Measurements from ENCODE around the gene IGF2.
"Not testable (repeated sequence)": the region's sequence is repeated elsewhere in the genome, so short reads cannot be mapped to it uniquely, and the experiment has no call there.

Gene IGF2

GRCh38 chr11:2126520-2127085 lies 12.6 kb downstream of the IGF2 start:
- in situ Hi-C loops (cut with HindIII; ENCODE audit: low sequenced_read_pairs): no loop called here

DNA sequence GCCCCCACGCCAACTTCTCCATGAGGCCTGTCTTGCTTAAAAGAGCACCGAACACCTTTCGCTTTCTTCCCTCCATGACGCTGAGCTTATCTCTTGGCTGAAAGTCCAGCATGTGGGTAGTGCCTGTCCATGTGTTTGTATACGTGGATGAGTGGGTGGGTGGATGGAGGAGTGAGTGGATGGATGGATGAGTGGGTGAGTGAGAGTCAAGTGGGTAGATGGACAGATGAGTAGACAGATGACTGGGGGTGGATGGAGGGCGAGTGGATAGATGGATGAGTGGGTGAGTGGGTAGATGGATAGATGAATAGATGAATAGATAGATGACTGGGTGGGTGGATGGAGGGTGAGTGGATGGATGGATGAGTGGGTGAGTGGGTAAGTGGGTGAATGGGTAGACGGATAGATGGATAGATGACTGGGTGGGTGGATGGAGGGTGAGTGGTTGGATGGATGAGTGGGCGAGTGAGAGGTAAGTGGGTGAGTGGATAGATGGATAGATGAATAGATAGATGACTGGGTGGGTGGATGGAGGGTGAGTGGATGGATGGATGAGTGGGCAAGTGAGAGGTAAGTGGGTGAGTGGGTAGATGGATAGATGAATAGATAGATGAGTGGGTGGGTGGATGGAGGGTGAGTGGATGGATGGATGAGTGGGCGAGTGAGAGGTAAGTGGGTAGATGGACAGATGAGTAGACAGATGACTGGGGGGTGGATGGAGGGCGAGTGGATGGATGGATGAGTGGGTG lies 14.3 kb downstream of the IGF2 start:
- in situ Hi-C loops (cut with HindIII; ENCODE audit: low sequenced_read_pairs): not testable (repeated sequence)

GRCh38 chr11:2123628-2123960 lies 15.6 kb downstream of the IGF2 start:
- in situ Hi-C loops (cut with HindIII; ENCODE audit: low sequenced_read_pairs): no loop called here

- in situ Hi-C loops (cut with HindIII; ENCODE audit: low sequenced_read_pairs): no loop called here
These were observed 16.1 kb downstream of the IGF2 start for GRCh38 chr11:2122907-2123627.

GRCh38 chr11:2122222-2122906 lies 16.8 kb downstream of the IGF2 start:
- in situ Hi-C loops (cut with HindIII; ENCODE audit: low sequenced_read_pairs): no loop called here

DNA sequence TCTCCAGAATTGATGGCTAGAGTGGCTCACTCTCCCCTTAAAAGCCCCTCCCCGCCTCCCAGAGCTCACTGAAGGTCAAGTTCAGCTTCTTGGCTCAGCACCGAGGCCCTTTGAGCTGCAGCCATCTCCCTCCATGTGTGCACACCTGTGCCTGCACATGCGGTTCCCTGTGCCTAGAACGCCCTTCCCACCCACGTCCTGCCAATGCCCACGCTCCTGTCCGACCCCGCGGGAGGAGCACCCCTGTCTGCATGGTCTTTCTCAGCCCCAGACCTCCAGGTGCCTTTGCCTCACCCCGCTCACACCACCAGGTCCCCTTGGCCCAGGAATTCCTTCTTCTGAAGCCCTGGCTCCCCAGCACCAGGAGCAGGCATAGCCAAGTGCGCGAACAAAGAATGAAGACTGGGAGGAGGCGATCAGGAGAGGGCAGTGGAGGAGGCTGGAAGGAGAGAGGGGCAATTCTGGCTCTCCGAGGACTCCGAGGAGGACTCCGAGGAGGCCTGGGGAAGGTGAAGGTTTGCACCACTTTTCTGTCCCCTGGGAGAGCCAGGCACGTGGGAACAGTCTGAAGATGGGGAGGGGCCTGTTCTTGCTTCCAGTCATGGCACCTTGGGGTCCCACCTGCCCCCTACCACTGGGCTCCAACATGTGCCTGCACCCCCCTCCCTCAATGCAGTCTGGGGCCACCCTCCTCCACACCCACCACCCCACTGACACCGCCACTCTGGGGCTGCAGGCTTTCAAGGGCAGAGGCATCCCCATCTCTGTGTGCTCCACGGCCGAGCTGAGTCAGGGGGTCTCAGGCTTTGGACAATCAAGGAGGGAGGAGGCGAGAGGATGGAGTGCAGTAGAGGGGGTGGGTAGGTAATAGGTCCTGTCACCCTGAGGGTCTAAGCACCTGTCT lies 17.7 kb downstream of the IGF2 start:
- in situ Hi-C loops (cut with HindIII; ENCODE audit: low sequenced_read_pairs): no loop called here

DNA sequence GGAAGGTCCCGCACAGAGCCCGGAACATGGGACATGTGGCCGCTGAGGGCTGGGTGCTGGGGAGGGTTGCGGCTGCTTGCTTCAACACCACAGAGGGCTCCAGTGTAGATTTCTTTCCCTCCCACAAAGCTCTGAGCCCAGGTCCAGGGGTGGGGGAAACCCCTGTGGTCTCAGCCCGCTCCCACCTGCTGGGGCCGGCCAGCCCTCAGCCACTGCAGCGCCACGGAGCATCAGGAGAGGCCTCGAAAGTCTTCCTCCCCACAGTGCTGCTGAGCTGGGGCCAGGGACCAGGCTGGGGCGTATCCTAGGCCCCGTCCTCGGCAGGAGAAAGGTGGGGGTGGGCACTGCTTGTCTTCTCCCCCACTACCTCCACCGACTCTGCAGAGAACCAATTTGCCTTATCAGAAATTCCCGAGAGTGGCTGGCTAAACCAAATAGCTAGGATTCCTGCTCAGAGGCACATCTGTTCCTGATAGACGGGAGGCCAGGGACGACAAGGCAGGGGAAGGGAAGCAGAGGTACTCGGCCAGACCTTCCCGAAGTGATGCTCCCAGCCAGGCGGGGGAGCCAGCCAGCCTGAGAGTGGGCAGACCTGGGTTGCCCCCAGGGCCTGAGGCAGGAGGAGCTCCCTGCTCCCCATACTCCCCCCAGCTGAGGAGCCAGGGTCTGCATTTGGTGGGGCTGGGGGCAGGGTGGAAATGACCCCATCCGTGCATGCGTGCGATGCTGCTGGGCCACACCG lies 18.7 kb downstream of the IGF2 start:
- in situ Hi-C loops (cut with HindIII; ENCODE audit: low sequenced_read_pairs): no loop called here

GRCh38 chr11:2118677-2119076 lies 20.5 kb downstream of the IGF2 start:
- in situ Hi-C loops (cut with HindIII; ENCODE audit: low sequenced_read_pairs): no loop called here

DNA sequence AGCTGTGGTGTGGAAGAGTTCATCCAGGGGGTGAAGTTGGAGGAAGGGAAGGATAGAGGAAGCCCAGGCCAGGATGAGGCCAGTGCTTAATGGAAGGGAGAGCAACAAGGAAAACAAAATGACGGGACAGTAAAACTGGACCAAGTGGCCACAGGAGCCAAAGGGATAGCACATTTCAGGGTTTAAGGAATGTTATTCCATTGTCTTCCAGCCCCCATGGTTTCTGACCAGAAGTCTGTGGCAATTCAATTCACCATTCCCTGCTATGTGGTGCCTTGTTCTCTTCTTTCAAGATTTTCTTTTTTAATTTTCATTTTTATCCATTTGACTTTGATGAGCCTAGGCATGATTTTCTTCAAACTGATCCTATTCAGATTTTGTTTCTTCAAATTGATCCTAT lies 22.5 kb downstream of the IGF2 start:
- in situ Hi-C loops (cut with HindIII; ENCODE audit: low sequenced_read_pairs): no loop called here

DNA sequence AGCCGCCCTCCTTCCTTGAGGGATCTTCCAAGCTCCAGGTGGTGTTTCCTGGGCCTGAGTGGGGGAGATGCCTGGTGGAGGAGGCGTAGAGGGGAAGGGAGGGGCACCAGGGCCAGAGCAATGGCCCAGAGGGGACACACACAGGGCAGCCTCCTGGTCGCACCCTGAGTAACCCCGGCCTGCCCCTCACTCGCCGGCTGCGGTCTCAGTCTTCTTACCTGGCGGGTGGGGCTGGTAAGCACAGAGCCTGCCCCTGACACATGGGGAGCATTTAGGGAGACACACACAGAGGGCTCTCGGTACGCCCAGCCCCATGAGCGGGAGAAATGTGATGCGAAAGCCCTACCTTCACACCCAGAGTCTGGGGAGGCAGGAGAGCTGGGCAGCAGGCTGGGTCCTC lies 23.9 kb downstream of the IGF2 start:
- in situ Hi-C loops (cut with HindIII; ENCODE audit: low sequenced_read_pairs): no loop called here

DNA sequence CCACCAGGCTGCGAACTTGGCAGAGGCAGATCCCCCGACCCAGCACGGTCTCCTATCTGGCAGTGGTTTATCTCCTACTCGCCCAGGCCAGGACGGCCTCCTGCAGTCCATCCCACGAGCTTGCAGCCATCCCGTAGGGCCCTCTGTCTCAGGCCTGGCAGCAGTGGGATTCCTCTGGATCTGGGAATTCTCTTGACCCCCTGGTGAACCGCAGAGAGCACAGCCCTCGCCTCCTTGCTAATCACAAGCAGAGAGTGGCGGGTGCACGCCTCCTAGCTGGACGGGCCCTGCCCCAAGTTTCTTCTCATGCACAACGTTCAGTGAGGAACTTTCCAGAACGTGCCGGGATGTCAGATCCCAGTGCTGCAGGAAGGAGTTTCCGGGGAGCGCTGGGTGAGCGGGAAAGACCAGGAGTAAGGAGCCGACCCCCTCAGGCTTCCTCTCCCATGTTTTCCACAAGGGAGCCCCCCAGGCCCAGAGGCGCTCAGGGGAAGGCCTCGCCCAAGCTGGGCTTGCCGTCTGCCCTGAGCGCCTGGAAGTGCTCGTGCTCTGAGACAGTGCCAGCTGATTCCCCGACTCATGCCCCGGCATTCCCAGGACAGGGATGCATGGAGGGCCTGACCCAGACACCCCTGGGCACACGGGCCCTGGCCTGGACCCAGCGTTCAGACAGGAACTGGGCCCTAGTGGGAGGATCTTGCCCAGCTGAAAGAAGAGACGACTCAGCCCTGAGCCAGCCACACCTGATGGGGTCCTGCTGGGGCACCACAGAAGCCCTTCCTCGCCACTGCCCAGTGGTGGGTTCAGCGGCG lies 24.6 kb downstream of the IGF2 start:
- in situ Hi-C loops (cut with HindIII; ENCODE audit: low sequenced_read_pairs): no loop called here

GRCh38 chr11:2113776-2114175 lies 25.4 kb downstream of the IGF2 start:
- in situ Hi-C loops (cut with HindIII; ENCODE audit: low sequenced_read_pairs): no loop called here

GRCh38 chr11:2110521-2110920 lies 28.7 kb downstream of the IGF2 start:
- in situ Hi-C loops (cut with HindIII; ENCODE audit: low sequenced_read_pairs): no loop called here

- in situ Hi-C loops (cut with HindIII; ENCODE audit: low sequenced_read_pairs): no loop called here
These were observed 29.6 kb downstream of the IGF2 start for GRCh38 chr11:2109541-2110019.

- in situ Hi-C loops (cut with HindIII; ENCODE audit: low sequenced_read_pairs): no loop called here
These were observed 30.3 kb downstream of the IGF2 start for GRCh38 chr11:2108675-2109491.

DNA sequence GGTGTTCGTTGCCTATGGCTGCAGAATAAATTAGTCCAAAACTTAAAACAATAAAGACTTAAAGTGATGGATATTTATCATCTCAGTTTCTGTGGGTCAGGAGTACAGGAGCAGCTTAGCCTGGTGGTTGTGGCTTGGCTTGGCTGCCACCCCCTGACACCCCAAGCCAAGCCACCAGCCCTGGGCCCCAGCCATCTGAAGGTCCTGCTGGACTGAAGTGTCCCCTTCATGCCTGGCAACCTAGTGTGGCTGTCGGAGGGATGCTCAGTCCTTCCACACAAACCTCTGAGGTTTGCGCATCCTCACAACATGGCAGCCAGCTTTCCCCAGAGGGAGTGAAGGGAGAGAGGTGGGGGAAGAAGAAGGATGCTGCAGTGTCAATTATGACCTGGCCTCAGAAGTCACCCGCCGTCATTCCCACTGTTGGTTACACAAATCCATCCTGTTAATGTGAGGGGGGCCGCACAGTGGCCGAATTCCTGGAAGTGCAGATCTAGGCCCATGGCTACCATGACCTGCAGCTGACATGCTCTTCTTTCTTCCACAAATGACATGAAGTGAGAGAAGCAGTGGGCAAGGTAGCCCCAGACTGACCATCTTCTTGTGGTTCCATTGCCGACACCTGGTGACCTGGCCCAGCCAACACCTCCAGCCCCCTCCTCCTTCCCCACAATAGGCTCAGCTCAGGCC lies 31.1 kb downstream of the IGF2 start:
- in situ Hi-C loops (cut with HindIII; ENCODE audit: low sequenced_read_pairs): no loop called here

- in situ Hi-C loops (cut with HindIII; ENCODE audit: low sequenced_read_pairs): no loop called here
These were observed 31.7 kb downstream of the IGF2 start for GRCh38 chr11:2107521-2107920.

Data from endothelial cell of hepatic sinusoid (primary cell).